GM18909 (cell line): Measurements from ENCODE around the gene MAP3K21.
A peak's percentile ranks its signal among the peaks of the same experiment; 100 is the strongest.

Experiments
- ATAC-seq: cut with Tn5 transposase; IDR thresholded peaks from one replicate; pipeline ENCODE4 v1.9.1; 2021; ENCODE audit warnings: mild to moderate bottlenecking; ENCODE audit not compliant: unreplicated experiment, poor library complexity

Gene MAP3K21

DNA sequence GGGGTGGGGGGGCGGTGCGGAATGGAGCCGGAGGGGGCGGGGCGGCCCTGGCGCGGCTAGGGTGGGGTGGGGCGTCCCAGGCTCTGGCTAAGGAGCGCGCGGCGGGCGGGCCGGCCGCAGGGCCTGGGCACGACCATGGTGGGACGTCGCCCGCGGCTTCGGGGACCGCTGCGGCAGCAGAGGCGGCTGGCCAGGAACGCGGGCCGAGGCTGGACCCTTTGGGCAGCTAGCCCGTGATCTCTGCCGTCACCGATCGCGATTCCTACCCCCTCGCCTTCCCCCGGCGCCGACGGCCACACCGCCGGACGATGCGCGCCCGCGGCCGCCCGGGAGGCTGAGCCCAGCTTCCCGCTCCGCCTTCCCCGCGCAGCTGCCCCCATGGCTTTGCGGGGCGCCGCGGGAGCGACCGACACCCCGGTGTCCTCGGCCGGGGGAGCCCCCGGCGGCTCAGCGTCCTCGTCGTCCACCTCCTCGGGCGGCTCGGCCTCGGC is at the start of gene MAP3K21:
Gene MAP3K21, plus strand, starts transcription at position 74 of the 491 bp plus-strand sequence. Its CDS starts 305 bp downstream, at position 379.
- ATAC-seq: peak; percentile 55

DNA sequence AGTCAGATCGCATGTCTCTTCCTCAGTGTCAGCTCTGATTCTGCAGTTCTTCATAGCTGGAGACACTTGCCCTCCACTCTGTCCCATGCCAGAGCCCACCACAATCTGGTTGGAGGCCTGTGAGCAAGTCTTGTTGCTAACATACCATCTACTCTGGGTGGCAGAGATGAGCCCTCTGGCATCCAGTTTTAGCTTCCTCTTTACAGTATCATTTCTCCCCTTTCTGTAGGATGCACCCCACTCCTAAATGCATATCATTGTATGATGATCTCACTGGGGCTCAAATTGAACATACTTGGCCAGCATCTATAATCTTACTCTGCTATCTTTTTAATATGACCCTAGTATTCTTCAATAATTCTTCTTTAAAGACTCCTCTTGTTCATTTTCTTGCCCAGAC is 48.9 kb upstream of the MAP3K21 start:
- ATAC-seq: no peak

DNA sequence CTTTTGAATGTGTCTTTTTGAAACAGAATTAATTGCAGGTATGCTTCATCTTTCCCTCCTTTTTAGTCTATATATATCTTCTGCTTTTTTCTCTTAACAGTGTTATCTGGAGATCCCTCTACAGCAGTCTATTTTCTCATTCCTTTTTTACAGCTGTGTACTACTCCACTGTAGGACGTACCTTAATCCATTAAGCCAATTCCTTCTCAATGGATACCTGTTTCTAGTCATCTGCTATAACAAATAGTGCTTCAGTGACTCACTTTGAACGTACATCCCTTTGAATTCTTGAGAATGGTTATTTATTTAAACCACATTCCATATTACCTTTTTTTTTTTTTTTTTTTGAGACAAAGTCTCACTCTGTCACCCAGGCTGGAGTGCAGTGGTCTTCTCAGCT is 47.6 kb upstream of the MAP3K21 start:
- ATAC-seq: no peak

DNA sequence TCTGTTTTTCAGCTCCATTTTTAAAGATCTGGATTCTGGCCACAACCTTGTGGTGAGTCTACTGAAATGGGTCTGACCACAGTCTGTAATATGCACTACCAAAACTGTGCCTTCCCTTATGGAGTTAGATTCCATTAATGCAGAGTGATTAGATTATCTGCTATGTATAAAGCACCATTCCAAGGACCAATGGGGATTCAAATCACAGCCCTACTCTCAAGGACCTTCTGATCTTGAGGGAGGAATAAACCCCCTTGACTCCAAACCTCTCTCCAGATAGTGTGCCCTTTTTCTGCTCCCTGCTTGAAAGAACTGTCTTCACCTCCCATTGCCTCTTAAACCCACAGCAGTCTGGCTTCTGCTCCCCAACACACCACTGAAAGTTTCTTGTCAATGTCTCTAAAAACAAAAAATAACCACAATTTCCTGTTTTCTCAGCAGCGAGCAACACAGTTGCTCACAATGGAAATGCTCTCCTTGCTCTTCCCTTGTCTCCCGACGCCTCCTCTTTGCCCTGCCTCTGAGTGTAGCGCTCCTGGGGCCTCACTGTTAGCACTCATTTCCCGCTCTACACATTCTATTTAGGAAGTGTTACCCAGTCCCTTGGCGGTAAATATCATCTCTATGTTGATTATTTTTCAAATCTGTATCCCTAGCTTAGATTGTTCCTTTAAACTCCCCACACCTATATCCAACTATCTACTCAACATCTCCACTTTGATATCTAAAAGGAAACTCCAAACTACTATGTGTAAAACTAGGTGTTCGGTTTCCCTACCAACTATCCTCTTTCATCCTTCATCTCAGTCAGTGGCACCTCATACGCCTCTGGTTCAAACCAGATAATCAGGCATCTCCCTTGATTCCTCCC is 45.6 kb upstream of the MAP3K21 start:
- ATAC-seq: peak; percentile 89

DNA sequence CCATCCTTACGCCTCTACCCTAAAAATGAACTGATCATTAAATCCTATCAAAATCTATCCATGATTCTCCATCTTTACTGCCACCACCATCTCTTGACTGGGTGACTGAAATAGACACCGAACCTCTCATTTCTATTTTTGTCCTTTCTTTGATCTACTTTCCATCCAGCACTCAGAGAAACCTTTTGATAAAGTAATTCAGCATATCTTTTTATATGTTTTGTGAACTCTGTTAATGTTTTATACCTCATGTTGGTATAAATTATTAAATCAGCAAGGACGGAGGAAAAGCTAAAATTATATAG is 45.0 kb upstream of the MAP3K21 start:
- no peak for ATAC-seq

DNA sequence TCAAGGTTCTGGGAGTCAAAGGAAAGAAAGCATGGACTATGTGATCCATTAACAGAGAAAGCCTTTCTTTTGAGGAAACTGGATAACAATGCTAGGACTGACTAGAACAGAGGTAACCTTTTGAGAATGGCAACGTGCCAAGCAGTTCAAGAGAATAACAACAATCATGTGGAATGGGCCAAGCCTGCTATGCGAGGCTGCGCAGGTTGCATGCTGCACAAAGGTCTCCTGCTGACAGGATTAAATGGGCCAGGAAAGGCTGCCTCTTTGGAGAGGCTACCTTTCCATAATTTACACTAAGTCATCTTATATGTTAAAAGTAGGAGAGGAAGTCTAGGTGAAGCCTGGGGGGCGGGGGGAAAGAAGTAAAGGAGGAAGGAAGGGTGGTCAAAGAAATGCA is 37.8 kb upstream of the MAP3K21 start:
- ATAC-seq: no peak

DNA sequence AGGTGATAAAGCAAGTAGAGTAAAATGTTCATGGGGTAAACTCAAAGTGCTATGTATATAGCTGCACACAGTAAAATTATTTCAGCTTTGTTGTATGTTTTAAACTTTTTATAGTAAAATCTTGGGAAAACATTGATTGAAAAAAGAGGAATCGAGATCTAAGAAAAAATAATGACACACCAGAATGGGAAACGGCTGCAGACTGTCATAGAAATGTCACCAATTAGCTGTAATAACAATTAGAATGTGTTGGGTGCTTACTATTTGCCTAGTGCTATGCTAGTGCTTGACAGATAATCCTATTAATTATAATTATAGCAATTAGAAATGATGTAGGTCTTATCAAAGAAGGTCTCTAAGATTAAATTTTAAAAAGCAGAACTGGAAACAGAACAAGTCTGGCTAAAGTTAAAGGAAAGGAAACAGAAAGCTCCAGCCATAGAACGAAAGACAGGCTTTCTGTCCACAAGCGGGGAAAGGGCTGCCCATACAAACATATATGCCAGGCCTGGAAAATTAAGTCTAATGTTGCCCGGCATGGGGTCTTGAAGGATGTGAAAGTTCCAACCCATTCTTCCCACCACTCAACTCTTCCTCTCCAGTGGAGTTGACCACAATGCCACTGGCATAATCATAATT is 37.0 kb upstream of the MAP3K21 start:
- ATAC-seq: no peak

DNA sequence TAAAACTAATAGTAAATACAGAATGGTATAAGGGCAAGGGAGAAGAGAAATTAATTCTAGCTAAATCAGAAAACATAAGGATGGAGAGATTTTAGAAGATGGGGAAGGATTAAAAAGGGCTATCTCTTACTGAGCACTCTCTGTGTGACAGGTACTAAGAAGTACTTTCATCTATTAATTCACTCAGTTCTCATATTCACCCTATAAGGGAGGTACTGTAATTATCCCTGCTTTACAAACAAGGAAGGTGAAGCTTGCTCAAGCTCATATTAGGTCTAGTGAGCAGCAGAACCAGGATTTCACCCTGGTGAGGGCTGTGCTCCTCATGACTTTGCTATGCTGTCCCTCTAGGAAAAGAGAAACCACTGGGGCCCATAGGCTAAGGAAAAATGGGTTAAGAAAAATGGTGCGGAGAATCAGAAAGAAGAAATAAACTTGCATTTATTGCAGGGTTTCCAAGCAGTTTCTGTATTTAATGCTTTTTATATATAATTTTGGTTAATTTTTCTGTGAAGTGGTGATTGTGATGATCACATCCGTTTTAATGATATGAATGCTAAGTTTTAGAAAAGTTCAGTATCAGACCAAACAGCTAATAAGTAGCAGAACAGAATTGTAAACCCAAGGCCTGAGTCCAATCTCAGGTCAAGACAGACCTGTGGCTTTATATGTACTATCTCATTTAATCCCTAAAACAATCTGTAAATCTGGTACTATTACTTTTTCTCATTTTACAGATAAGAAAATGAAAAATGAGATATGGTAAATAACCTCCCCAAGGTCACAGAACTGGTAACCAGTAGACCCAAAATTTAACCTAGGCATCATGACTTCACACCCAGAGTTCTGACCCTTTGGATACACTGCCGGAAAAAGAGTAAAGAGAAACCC is 33.7 kb upstream of the MAP3K21 start:
- no peak for ATAC-seq

DNA sequence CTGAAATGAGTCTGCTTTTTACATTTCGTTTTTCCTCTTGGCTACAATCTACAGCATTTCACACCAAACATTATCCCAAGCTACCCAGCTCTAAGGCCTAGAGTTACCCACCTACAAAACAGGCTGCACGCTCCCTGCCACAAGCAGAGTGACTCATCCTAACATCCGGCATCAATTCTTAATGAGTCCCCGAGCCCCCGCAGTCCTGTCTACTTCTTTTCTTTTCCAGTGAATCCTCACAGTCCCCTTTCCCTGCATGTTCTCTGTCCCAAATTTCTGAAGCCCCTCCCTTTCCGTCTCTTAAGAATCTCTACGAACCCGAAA is 32.6 kb upstream of the MAP3K21 start:
- peak; percentile 57 for ATAC-seq

DNA sequence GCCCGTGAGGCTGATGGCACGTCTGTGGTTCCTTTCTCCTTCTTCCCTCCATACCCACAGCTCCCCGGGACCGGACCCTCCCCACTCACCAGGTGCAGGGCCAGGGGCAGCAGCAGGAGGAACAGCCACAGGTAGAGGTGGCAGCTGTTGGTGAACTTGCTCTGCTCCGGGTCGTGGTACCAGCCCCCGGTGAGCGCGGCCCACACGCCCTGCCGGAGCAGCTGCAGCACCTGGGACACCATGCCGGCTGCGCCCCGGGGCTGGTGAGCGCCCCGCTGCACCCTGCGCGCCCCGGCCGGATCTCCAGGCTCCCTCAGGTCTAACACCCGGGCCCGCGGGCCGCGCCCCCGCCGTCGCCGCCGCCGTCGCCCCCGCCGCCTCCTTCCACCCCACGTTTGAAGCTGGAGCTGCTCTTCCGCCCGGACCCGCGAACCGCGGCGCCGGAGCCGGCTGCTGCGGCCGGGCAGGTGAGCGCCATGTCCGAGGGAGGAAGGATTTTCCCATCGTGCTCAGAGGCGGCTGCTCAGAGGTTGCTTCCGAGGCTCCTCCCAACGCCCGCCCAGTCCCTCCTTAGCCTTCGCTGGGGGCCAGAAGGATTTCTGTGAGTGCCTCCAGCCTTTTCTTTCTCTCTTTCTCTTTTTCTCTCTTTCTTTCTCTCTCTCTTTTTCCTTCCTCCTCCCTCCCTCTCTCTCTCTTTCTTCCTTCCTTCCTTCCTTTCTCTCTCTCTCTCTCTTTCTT is 32.1 kb upstream of the MAP3K21 start, which contains the start of gene PCNX2:
Gene PCNX2, minus strand, starts transcription at position 489 of the 738 bp plus-strand sequence. Its CDS starts 247 bp downstream, at position 242.
- ATAC-seq: peak; percentile 88

DNA sequence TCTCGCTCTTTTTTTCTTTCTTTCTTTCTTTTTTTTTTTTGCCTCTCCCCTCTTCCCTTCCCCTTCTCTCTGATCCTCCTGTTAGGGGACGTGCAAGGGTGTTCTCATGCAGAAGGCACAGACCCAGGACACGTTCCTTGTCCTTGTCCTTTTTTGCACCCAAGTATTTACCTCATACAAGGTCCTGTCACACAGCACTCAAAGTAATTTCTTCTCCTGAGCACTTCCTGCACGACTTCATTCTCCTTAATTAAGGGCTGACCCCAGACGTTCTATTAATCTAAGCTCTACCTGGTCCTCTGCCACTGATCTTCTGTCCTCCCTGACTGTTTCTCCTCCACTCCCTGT is 31.6 kb upstream of the MAP3K21 start:
- ATAC-seq: no peak

DNA sequence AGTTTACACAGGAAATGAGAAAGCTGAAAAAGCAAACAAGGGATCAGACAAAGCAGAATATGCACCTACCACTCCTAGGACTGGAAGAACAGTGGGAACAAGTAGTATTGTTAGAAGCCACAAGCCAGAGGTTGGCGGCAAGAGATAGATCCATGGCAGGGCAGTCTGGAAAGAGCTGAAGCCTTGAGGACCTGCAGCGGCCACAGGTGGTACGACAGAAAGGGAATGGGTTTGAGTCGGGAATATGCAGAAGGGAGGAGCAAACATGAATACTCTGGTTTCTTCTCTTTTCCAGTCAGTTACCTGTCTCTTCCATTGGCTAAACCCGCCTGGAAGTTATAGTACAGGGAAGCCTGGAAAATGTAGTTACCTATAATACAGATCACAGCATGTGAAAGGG is 28.1 kb upstream of the MAP3K21 start:
- ATAC-seq: no peak

DNA sequence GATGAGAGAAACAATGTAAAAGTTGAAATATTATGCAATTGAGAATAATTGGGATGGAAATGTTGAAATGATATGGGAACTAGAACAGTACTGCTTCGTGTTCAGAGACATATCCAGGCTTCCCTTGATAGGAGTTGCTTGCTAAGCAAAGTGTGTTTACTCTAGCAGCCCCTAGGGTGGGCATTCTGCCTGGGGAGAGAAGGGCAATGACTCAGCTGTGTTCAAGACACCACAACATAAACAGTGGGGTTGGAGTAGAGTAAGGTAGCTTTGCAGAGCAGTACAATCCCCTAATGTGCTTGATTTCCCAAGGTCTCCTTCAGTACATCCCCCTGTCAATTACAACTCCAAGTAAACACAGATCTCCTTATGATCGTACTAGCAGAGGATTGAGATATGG is 27.2 kb upstream of the MAP3K21 start:
- no peak for ATAC-seq

DNA sequence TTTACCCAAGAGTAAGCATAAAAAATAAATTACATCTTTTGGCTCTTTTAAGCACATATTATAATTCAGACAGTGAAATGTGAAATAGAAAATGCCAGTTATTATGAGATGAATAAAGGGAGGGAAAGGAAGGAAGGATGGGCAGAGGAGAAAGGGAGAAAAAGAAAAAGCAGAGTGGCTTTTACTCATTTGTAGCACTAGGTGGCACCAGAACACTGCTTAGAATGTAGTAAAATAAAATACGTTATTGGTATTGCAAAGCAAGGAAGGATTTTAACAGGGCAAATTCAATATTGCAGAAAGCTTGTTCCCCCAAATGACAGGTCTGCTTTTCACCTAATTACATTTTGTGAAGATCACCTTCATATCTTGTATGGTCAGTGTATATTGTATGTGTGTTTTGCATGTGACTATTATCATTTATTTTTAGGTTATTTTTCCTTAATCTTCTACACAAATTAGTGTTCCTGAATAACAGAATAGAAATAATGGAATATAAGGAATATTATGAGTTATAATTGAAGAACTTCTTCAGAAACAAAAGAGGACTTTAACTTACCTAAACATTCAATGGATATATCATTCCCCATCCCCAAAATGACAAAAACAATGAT is 22.9 kb upstream of the MAP3K21 start:
- no peak for ATAC-seq

DNA sequence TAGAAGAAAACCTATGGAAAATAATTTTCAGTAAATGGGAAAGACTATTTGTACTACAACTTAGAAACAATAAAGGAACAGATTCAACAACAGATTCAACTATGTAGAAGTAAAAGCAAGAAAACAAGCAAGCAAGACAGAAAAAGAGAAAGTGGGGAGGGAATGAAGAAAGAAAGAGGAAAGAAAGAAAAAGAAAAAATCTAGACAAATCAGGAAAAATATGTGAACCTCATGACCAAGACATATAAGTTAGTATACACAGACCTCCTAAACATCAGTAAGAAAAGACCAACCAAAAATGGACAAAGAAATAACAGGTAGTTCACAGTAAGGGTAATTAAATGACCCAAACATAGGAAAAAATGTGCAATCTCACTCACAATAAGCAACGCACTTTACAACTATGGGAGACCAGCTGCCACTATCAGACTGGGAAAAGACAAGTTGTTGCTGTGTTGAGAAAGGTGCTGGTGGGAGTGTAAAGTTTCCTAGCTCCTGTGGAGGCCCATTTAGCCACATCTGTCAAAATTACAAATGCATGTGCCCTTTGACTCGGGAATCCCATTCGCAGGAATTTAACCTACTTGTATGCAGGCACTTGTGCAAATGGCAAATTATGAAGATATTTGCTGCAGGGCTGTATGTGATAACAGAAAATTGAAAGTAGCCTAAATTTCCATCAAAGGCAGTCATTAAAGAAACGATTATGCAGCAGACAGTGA is 13.9 kb upstream of the MAP3K21 start:
- no peak for ATAC-seq

DNA sequence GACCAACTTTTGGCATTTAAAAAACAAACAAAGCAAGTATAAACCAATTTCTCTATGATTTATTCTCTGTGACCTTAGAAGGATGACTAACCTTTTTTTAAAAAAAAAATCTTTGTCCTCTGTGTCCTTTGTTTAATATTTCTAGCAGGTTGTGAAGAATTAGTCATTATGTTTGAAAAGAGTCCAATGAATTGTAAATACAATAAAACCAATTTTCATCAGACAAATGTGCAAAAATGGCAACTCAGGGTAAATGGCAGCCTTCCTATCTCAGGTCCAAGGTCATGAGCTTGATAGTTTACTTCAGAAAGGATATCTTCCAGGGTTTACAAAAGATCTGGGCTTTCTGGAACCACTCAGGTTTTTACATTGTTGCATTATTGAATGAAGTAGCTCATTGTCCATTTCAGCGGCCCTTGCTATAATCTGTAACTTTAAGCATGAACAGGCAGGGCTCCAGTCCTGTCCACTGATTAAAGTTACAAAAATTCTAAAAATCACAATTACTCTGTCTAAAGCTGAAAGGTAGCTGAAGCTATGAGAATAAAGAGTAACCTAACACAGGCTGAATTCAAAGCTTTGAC is 11.7 kb upstream of the MAP3K21 start:
- no peak for ATAC-seq

DNA sequence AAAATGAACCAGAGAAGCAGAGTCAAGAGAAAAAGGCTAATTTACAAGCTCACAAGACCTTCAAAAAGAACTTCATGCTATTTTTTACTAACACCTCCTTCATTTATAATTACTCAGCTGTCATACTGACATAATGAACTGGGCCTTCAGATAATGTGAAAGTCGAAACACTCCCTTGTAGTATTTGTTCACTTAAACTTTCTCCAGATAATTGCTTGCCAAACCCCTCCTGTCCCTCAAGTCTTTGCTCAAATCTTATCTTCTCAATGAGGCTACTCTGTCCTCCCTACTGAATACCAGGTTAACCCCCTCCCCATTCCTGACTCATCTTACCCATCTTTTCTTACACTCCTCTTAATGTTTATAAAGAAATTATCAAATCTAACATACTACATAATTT is 11.1 kb upstream of the MAP3K21 start:
- ATAC-seq: no peak

DNA sequence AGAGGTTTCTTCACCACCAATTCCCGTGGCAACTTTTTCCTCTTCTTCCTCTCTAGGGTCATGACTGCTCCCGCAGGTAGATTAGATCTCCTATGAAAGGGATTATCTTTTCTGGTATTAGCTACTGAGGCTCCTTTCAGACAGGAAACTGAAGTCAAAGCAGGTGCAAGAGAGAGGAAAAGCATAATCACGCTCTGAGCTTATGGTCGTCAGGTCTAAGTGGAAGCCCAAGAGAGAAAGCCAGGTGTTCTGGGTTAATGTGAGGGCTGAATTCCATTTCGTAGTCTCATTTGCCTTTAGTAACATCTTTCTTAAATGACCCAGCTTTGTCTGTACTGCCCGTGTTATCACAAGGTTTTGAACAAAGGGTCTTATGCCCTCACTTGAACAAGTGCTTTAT is 8.3 kb upstream of the MAP3K21 start:
- no peak for ATAC-seq

DNA sequence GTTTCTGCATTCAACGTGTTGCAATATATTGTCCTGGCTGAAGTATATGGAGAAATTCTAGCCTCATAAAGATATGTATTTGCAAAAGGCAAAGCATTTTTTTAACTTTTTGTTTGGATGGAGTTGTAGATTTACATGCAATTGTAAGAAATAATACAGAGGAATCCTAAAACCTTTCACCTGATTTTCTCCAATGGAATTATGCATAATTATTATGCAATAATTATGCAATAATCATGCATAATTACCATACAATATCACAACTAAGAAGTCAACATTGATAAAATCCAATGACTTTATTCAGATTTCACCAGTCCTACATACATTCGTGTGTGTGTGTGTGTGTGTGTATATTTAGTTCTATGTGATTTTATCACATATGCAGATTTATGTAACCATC is 7.5 kb upstream of the MAP3K21 start:
- ATAC-seq: no peak
